ENCODE measurements around the gene SATB1. TPM values are rescaled to one million over a fixed set of nuclear protein-coding genes. Genes with fewer than 3 reads are reported as not detected.

The SATB1 gene
- total RNA-seq, 1 experiment from 2014 or later, result 15.6 TPM

DNA sequence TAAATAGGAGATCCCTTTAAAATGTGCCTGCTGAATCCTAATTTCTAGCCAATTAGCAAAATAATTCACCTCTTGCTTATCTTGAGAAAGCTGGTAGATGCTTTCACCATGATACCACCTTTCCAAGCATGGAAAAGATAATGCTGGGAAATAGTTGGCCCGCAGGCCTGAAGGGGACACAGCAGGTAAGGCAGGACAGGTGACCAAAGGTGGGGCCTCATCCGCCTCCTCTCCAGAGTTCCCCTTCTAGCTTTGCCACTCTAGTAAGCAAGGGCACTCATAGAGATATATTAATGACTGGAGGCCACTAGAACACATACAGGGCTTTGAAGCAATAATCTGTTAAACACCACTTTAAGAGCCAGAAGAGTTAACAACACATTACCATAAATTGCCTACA lies 45.5 kb downstream of the SATB1 start:
- H3K4me2 ChIP-seq (ENCODE audit: low read length), result no peak overlapping the region
- no peaks in the 10 kb centered on the region for H4K20me1 ChIP-seq (ENCODE audit: low read length)
- H3K27me3 ChIP-seq (ENCODE audit: low read length), result no peaks in the 10 kb centered on the region
- no TSS peak for BruUV-seq (replicated peaks)
- ChIA-PET CTCF (no interaction called here), POLR2A (ENCODE audit: unreplicated experiment) (no interaction called here)
- no peak overlapping the region for H3K9ac ChIP-seq (ENCODE audit: low read length)
- H3K79me2 ChIP-seq (ENCODE audit: low read length), result no peaks in the 10 kb centered on the region
- no peak overlapping the region for H2AFZ ChIP-seq (ENCODE audit: low read length)
- H3K9me2 ChIP-seq (replicated peaks; ENCODE audit: low read length), result no peaks in the 10 kb centered on the region
- DNase-seq (no peak), ATAC-seq (no peak)
- H3K9me3 ChIP-seq (ENCODE audit: low read length), result no peaks in the 10 kb centered on the region
- no peaks in the 10 kb centered on the region for H3F3A ChIP-seq (ENCODE audit: low read length, unreplicated experiment)
- H3K36me3 ChIP-seq (ENCODE audit: low read depth, low read length), result no peaks in the 10 kb centered on the region
- intact Hi-C loops (cut with micrococcal nuclease), result loop anchor here (10.0 kb wide), 1 partner anchor 285 kb away; no protein-coding TSS in a partner anchor
- no peak overlapping the region for H3K4me3 ChIP-seq (ENCODE audit: low read length)
- no peaks in the 10 kb centered on the region for H3K4me1 ChIP-seq (ENCODE audit: insufficient read depth, low read length)
- TF ChIP-seq, protein P1, sequence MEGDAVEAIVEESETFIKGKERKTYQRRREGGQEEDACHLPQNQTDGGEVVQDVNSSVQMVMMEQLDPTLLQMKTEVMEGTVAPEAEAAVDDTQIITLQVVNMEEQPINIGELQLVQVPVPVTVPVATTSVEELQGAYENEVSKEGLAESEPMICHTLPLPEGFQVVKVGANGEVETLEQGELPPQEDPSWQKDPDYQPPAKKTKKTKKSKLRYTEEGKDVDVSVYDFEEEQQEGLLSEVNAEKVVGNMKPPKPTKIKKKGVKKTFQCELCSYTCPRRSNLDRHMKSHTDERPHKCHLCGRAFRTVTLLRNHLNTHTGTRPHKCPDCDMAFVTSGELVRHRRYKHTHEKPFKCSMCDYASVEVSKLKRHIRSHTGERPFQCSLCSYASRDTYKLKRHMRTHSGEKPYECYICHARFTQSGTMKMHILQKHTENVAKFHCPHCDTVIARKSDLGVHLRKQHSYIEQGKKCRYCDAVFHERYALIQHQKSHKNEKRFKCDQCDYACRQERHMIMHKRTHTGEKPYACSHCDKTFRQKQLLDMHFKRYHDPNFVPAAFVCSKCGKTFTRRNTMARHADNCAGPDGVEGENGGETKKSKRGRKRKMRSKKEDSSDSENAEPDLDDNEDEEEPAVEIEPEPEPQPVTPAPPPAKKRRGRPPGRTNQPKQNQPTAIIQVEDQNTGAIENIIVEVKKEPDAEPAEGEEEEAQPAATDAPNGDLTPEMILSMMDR (conservative IDR thresholded peaks at IDR 0.05; ENCODE audit: low read depth, low read length), result no peak
- no peak for TF ChIP-seq EZH2phosphoT487 (IDR thresholded peaks at IDR 0.05; ENCODE audit: borderline replicate concordance, low read length)
- TF ChIP-seq EZH2 (IDR thresholded peaks at IDR 0.05; ENCODE audit: low read length, unreplicated experiment), result no peak
- H3K27ac ChIP-seq (ENCODE audit: low read length), result no peak overlapping the region

DNA sequence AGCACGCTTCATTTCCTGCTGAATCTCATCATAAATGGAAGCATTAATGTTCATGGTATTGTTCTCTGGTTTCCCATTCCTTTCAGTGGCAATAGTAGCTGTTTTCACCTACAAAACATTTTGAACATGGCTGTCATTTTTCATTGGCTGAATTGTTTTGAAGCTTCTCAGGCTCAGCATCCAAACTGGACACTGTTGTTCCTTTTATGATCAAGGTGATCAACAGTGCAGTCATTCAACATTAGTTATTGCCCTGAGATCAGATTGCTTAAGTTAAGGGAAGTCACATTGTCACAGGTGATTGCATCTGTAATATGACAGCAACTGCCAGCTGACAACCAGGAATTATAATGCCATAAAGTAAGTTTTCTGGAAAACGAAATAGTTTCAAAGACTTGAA lies 46.9 kb downstream of the SATB1 start:
- Histone ChIP-seq H3F3A (ENCODE audit: low read length, unreplicated experiment) (no peaks in the 10 kb centered on the region), H3K9me2 (replicated peaks; ENCODE audit: low read length) (no peaks in the 10 kb centered on the region), H3K4me1 (ENCODE audit: insufficient read depth, low read length) (no peaks in the 10 kb centered on the region), H2AFZ (ENCODE audit: low read length) (no peak overlapping the region), H3K9ac (ENCODE audit: low read length) (no peak overlapping the region), H4K20me1 (ENCODE audit: low read length) (no peaks in the 10 kb centered on the region), H3K9me3 (ENCODE audit: low read length) (no peaks in the 10 kb centered on the region), H3K4me3 (ENCODE audit: low read length) (no peak overlapping the region), H3K79me2 (ENCODE audit: low read length) (no peaks in the 10 kb centered on the region), H3K27me3 (ENCODE audit: low read length) (no peaks in the 10 kb centered on the region), H3K4me2 (ENCODE audit: low read length) (no peak overlapping the region), H3K27ac (ENCODE audit: low read length) (no peak overlapping the region), H3K36me3 (ENCODE audit: low read depth, low read length) (no peaks in the 10 kb centered on the region)
- ChIA-PET POLR2A (ENCODE audit: unreplicated experiment) (interaction anchor here (0.6 kb wide), 1 partner anchor 547 kb away, joined by 3 read pairs; no protein-coding TSS in a partner anchor), CTCF (no interaction called here)
- BruUV-seq (replicated peaks), result no TSS peak
- TF ChIP-seq EZH2phosphoT487 (IDR thresholded peaks at IDR 0.05; ENCODE audit: borderline replicate concordance, low read length), result no peak
- no peak for TF ChIP-seq EZH2 (IDR thresholded peaks at IDR 0.05; ENCODE audit: low read length, unreplicated experiment)
- TF ChIP-seq, protein P1 (conservative IDR thresholded peaks at IDR 0.05; ENCODE audit: low read depth, low read length), result no peak
- DNase-seq (no peak), ATAC-seq (no peak)
- intact Hi-C loops (cut with micrococcal nuclease), result no loop called here

DNA sequence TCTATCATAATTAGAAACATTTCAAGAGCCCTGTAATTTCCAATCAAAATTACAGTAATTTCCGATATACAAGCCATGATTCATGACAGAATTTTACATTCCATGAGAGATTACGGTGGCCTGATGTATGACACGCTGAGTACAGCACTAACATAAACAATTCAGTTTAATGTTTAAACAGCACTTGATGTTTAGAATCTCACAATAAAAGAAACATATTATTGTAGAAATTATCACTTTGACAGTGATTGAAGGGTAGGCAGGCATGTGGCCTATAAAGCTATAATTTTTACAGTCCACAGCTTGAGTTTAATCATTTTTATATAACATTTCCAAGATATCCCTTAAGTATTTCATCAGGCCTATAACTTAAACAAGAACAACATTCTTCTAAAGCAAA lies 48.5 kb downstream of the SATB1 start:
- DNase-seq, result no peak
- intact Hi-C loops (cut with micrococcal nuclease), result no loop called here
- no peak overlapping the region for H3K4me2 ChIP-seq (ENCODE audit: low read length)
- no peaks in the 10 kb centered on the region for H3K4me1 ChIP-seq (ENCODE audit: insufficient read depth, low read length)
- POLR2A ChIA-PET (ENCODE audit: unreplicated experiment), result no interaction called here
- H3K9me3 ChIP-seq (ENCODE audit: low read length), result no peaks in the 10 kb centered on the region
- CTCF ChIA-PET, result no interaction called here
- BruUV-seq (replicated peaks), result no TSS peak
- no peaks in the 10 kb centered on the region for H4K20me1 ChIP-seq (ENCODE audit: low read length)
- TF ChIP-seq, protein P1 (conservative IDR thresholded peaks at IDR 0.05; ENCODE audit: low read depth, low read length), result no peak
- TF ChIP-seq EZH2phosphoT487 (IDR thresholded peaks at IDR 0.05; ENCODE audit: borderline replicate concordance, low read length), result no peak
- no peak for TF ChIP-seq EZH2 (IDR thresholded peaks at IDR 0.05; ENCODE audit: low read length, unreplicated experiment)
- H3K27ac ChIP-seq (ENCODE audit: low read length), result no peak overlapping the region
- H3K9me2 ChIP-seq (replicated peaks; ENCODE audit: low read length), result no peaks in the 10 kb centered on the region
- no peaks in the 10 kb centered on the region for H3F3A ChIP-seq (ENCODE audit: low read length, unreplicated experiment)
- H2AFZ ChIP-seq (ENCODE audit: low read length), result no peak overlapping the region
- H3K4me3 ChIP-seq (ENCODE audit: low read length), result no peak overlapping the region
- H3K36me3 ChIP-seq (ENCODE audit: low read depth, low read length), result no peaks in the 10 kb centered on the region
- no peaks in the 10 kb centered on the region for H3K27me3 ChIP-seq (ENCODE audit: low read length)
- no peaks in the 10 kb centered on the region for H3K79me2 ChIP-seq (ENCODE audit: low read length)
- H3K9ac ChIP-seq (ENCODE audit: low read length), result no peak overlapping the region
- ATAC-seq, result no peak
